ENCODE measurements around the gene BABAM2.
A peak's percentile ranks its signal among the peaks of the same experiment; 100 is the strongest.
"Not testable (repeated sequence)": the region's sequence is repeated elsewhere in the genome, so short reads cannot be mapped to it uniquely, and the experiment has no call there.

BABAM2 gene

GRCh38 chr2:27978761-27979160, 88.2 kb downstream of the BABAM2 start:
- not testable (repeated sequence) for DNase-seq (ENCODE audit: low spot score)

DNA sequence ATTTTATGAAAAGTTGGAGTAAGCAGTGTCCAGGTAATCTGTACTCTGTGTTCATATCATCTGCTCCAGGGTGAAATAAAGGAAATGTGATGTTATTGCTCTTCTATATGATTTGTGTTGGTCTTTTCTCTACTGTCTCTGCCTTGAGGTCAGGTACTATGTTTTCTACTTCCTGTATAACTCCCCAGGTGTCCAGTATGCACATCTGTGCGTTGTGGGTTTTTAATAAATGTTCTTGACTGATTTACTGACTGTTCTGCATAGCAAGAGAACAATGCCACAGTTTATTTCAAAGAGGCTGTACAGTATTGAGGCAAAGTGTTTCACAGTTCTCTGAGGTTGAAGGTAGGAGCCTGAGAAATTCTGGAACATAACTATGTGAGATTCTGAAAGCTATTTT, 89.7 kb downstream of the BABAM2 start:
- DNase-seq (ENCODE audit: low spot score), result no peak

- DNase-seq (ENCODE audit: low spot score), result no peak
Measured at GRCh38 chr2:27984153-27984552, 93.6 kb downstream of the BABAM2 start.

GRCh38 chr2:27988306-27988705, 97.8 kb downstream of the BABAM2 start:
- DNase-seq (ENCODE audit: low spot score), result no peak

DNA sequence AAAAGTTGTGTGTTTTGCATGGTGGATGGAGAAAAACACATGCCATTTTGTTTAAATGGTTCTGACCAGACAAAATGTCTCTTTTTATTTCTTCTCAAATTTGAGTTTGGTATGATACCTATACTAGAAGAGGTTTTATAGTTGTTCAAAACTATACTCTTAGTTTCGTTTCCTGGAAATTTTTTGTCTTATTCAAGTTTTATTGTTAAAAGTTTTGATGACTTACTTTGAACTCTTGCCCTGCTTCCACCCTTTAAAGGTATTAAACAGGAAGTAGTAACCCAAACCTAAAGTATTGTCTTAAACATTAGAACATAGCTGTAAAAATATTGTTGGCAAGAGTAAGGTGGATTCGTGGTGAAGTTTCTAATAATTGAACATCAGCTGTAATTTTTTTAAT, 98.2 kb downstream of the BABAM2 start:
- DNase-seq (ENCODE audit: low spot score), result peak; percentile 13

DNA sequence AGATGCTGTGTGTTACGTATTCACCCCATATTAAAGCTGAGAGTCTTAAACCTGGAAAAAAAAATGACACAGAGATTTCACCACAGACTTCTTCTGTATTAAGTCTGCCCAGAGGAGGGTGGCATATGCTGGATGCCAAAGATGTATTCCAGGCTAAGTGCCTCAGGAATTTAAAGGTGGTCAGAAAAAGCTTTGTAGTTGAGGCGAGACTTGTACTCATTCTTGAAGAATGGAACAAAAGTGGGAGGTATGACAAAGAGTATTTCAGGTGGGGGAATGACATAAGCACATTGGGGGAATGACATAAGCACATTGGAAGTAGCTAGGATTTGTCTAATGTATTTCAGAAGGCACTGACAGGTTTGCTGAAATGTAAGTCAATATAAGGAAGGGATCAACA, 98.6 kb downstream of the BABAM2 start:
- no peak for DNase-seq (ENCODE audit: low spot score)

- no peak for DNase-seq (ENCODE audit: low spot score)
Measured at GRCh38 chr2:27990030-27990590, 99.6 kb downstream of the BABAM2 start.

- no peak for DNase-seq (ENCODE audit: low spot score)
Measured at GRCh38 chr2:27991146-27991545, 100.6 kb downstream of the BABAM2 start.

GRCh38 chr2:27992787-27993401, 102.4 kb downstream of the BABAM2 start:
- DNase-seq (ENCODE audit: low spot score), result no peak

DNA sequence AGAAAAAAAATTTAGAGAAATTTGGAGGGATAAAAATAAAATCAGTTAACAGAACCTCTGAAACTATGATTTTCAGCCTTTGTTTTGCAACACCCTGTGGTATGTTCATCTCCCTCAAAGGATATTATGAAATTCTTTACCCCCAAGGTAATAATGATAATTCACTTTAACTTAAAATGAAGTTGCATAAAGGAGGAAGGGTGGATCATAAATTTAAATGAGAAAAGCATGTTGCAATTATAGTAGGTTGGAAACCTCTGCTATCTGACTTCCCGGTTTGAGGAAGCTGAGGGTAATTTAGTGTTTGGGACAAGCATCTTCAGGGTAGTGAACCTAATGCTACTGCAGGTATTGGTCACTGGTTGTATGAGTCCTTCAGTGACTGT, 102.9 kb downstream of the BABAM2 start:
- no peak for DNase-seq (ENCODE audit: low spot score)

GRCh38 chr2:27993950-27994728, 103.6 kb downstream of the BABAM2 start:
- DNase-seq (ENCODE audit: low spot score), result no peak

DNA sequence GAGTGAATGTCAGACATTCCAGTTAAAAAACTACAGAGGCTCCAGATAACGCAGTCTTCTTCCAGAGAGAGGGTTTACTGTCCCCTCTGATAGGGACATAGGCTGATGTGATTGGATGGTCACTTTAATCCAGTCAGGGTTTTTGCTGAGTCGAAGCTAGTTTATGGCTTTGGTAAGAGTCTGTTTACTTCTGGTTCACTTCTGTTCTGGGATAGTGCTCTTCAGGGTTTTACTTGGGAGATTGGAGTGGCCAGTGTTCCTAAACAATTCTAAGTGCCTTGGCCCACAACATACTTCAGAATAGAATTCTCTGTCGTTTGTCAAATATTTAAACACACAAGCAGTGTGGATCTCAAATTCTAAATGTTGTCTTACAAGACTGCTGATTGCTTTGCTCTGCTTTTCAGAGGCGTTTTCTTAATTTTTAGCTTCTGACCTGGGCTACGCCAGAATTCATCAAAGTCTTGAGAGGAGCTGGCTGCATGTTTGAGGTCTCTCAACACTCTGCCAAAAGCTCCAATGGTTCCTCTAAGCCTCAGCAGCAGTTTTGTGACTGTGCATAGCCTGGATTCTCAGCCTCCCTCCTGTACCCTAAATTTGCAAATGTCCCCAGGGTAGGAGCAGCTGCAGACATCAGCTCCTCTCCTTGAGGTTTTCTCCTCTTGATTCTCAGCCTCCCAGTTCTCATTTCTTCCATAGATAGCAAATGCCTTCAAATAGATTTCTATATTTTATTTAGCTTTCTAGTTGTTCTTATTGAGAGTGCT, 105.8 kb downstream of the BABAM2 start:
- no peak for DNase-seq (ENCODE audit: low spot score)

GRCh38 chr2:28000287-28000686, 109.8 kb downstream of the BABAM2 start:
- DNase-seq (ENCODE audit: low spot score), result no peak

GRCh38 chr2:28002181-28002580, 111.7 kb downstream of the BABAM2 start:
- DNase-seq (ENCODE audit: low spot score), result no peak

DNA sequence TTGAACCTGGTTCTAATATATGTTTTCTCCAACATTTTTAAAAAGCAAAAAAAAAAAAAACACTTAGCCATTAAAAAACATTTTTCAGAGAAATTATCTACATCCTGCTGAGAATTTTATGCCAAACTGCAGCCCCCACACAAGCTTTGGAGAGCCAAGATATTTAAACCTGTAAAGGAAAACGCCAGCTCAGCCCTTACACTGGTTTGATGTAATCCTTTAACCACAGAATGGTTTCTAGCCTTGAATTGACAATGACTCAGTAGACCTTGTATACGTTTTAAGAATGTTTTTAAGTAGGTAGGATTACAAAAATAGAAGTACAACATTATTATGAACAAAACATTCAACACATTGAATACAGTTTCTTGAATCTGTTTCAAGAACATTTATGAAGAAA, 113.6 kb downstream of the BABAM2 start:
- peak; percentile 7 for DNase-seq (ENCODE audit: low spot score)

GRCh38 chr2:28009732-28010131, 119.2 kb downstream of the BABAM2 start:
- no peak for DNase-seq (ENCODE audit: low spot score)

GRCh38 chr2:28011322-28011737, 120.8 kb downstream of the BABAM2 start:
- no peak for DNase-seq (ENCODE audit: low spot score)

GRCh38 chr2:28018474-28018873, 127.9 kb downstream of the BABAM2 start:
- not testable (repeated sequence) for DNase-seq (ENCODE audit: low spot score)

DNA sequence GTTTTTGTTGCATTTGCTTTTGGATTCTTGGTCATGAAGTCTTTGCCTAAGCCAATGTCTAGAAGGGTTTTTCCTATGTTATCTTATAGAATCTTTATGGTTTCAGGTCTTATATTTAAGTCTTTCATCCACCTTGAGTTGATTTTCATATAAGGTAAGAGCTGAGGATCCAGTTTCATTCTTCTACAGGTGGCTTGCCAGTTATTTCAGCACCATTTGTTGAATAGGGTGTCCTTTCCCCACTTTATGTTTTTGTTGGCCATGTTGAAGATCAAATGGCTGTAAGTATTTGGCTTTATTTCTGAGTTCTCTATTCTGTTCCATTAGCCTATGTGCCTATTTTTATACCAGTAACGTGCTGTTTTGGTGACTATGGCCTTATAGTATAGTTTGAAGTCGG, 129.0 kb downstream of the BABAM2 start:
- DNase-seq (ENCODE audit: low spot score), result not testable (repeated sequence)

- no peak for DNase-seq (ENCODE audit: low spot score)
Measured at GRCh38 chr2:28021898-28022297, 131.4 kb downstream of the BABAM2 start.

- DNase-seq (ENCODE audit: low spot score), result no peak
Measured at GRCh38 chr2:28025123-28025522, 134.6 kb downstream of the BABAM2 start.

DNA sequence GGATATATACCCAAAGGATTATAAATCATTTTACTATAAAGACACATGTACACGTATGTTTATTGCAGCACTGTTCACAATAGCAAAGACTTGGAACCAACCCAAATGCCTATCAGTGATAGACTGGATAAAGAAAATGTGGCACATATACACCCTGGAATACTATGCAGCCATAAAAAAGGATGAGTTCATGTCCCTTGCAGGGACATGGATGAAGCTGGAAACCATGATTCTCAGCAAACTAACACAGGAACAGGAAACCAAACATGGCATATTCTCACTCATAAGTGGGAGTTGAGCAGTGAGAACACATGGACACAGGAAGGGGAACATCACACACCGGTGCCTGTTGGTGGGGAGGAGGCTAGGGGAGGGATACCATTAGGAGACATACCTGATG, 135.7 kb downstream of the BABAM2 start:
- DNase-seq (ENCODE audit: low spot score), result not testable (repeated sequence)

DNA sequence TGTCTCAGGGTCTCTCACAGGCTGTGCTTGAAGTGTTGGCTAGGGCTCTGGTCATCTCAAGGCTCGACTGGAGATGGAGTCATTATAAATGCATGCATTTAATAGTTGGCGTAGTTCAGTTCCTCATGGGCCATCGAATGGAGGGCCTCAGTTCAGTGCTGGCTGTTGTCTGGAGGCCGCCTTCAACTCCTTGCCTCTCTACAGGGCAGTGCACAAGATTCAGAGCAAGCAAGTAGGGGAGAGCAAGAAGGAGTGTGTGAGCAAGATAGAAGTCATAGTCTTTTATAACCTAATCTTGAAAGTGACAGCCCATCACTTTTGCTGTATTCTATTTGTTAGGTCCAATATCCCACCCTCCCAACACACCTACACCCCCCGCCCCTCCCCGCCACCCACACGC, 137.5 kb downstream of the BABAM2 start:
- DNase-seq (ENCODE audit: low spot score), result no peak

Measured in CD4-positive, alpha-beta T cell treated with Interleukin-15 for 4 hours (primary cell).